H1 (cell line): ENCODE results near the gene CHRD. TPM values are rescaled to one million over a fixed set of nuclear protein-coding genes. Genes with fewer than 3 reads are reported as not detected.

ENCODE experiments used
- CTCF ChIA-PET: fragments of 300-600 bp; sonication (Branson Sonifier 250); formaldehyde crosslinking; loops from one replicate; lab custom pipeline; 2021; ENCODE audit not compliant: partially characterized antibody; lab: Charles Lee
- POLR2A ChIA-PET: fragments of 300-600 bp; sonication (Branson Sonifier 250); formaldehyde crosslinking; loops from one replicate; lab custom pipeline; 2021; ENCODE audit warnings: inconsistent platforms; ENCODE audit not compliant: partially characterized antibody; lab: Charles Lee
- DNase-seq, 2 experiments: peaks; one replicate each; pipeline versions ENCODE4 v3.0.0 to v3.0.0-alpha.2; 2010 to 2022; ENCODE audit warnings: low spot score in 2 of 2, low read depth in 1 of 2, mixed read lengths in 1 of 2
- FAIRE-seq: peaks from 2 replicates; lab custom pipeline; 2011; peaks lifted over from hg19 to GRCh38; lab: Jason Lieb, UNC
- H2AFZ ChIP-seq: 2 replicates; pipeline ENCODE4 v1.8.1; 2012; ENCODE audit warnings: low read length, inconsistent platforms
- H2AK5ac ChIP-seq: 2 replicates; pipeline ENCODE4 v1.6.1; 2013; ENCODE audit warnings: low read depth, low read length
- H2BK120ac ChIP-seq: replicated peaks from 2 replicates; pipeline ENCODE3; 2013; ENCODE audit warnings: low read depth, low read length, inconsistent platforms
- H2BK12ac ChIP-seq: 2 replicates; pipeline ENCODE4 v1.6.1; 2013; ENCODE audit warnings: low read depth, low read length
- H2BK15ac ChIP-seq: 2 replicates; pipeline ENCODE4 v1.6.1; 2013; ENCODE audit warnings: low read length
- H2BK20ac ChIP-seq: 2 replicates; pipeline ENCODE4 v1.6.1; 2013; ENCODE audit warnings: low read length
- H2BK5ac ChIP-seq: 2 replicates; pipeline ENCODE4 v1.6.1; 2013; ENCODE audit warnings: low read depth, low read length
- H3K14ac ChIP-seq: 2 replicates; pipeline ENCODE4 v1.6.1; 2013; ENCODE audit warnings: inconsistent platforms; ENCODE audit not compliant: insufficient read length
- H3K18ac ChIP-seq: 2 replicates; pipeline ENCODE4 v1.6.1; 2013; ENCODE audit warnings: low read length; ENCODE audit errors: extremely low read depth
- H3K23ac ChIP-seq: 2 replicates; pipeline ENCODE4 v1.6.1; 2013; ENCODE audit warnings: inconsistent platforms; ENCODE audit not compliant: insufficient read length
- H3K23me2 ChIP-seq: 2 replicates; pipeline ENCODE4 v1.6.1; 2013; ENCODE audit warnings: low read depth, low read length
- H3K27ac ChIP-seq: 2 replicates; pipeline ENCODE4 v1.6.1; 2011; ENCODE audit warnings: low read depth, low read length, inconsistent platforms
- H3K27me3 ChIP-seq, 4 experiments: replicated peaks in 1 of 4; 1 replicate in 1 of 4; 2 replicates in 3 of 4; pipeline versions ENCODE4 v1.6.1 to v1.8.1; 2011 to 2013; ENCODE audit warnings: low read length in 3 of 4, mild to moderate bottlenecking in 3 of 4, inconsistent platforms in 2 of 4, mixed read lengths in 2 of 4, moderate library complexity in 1 of 4; ENCODE audit not compliant: control insufficient read depth in 3 of 4, insufficient read depth in 3 of 4; ENCODE audit errors: extremely low read depth in 1 of 4
- H3K36me3 ChIP-seq, 4 experiments: 2 replicates each; pipeline versions ENCODE4 v1.6.1 to v1.8.1; 2011 to 2013; ENCODE audit warnings: mild to moderate bottlenecking in 4 of 4, low read length in 3 of 4, moderate library complexity in 2 of 4, control low read depth in 1 of 4, inconsistent platforms in 1 of 4; ENCODE audit not compliant: insufficient read depth in 4 of 4, control insufficient read depth in 2 of 4
- H3K4ac ChIP-seq: replicated peaks from 2 replicates; pipeline ENCODE3; 2013; ENCODE audit warnings: low read length, low read depth, mixed read lengths, inconsistent platforms; ENCODE audit not compliant: insufficient read length
- H3K4me1 ChIP-seq, 4 experiments: replicated peaks in 1 of 4; 1 replicate in 1 of 4; 2 replicates in 3 of 4; pipeline versions ENCODE4 v1.6.1 to v1.8.1; 2011 to 2013; ENCODE audit warnings: low read length in 3 of 4, inconsistent platforms in 2 of 4, mixed read lengths in 1 of 4; ENCODE audit not compliant: insufficient read depth in 4 of 4, control insufficient read depth in 3 of 4
- H3K4me2 ChIP-seq, 2 experiments: 2 replicates each; pipeline versions ENCODE4 v1.6.1 to v1.8.1; 2011 to 2013; ENCODE audit warnings: low read depth in 2 of 2, low read length in 2 of 2, control low read depth in 1 of 2, inconsistent platforms in 1 of 2, mild to moderate bottlenecking in 1 of 2; ENCODE audit not compliant: insufficient read depth in 1 of 2
- H3K4me3 ChIP-seq, 4 experiments: fragments of 200-600, 300-600 bp in 1 of 4; sonication (generic), shearing (Covaris generic), sonication (Bioruptor Twin) in 1 of 4; 2 replicates each; pipeline versions ENCODE4 v1.5.1 to v1.8.1; 2011 to 2016; ENCODE audit warnings: low read length in 4 of 4, low read depth in 3 of 4, control low read depth in 2 of 4, inconsistent platforms in 2 of 4, mild to moderate bottlenecking in 2 of 4, mixed read lengths in 1 of 4, moderate library complexity in 1 of 4; ENCODE audit not compliant: insufficient read depth in 2 of 4; ENCODE audit errors: extremely low read depth in 1 of 4
- H3K56ac ChIP-seq: replicated peaks from 2 replicates; pipeline ENCODE3; 2013; ENCODE audit warnings: low read depth, mild to moderate bottlenecking, mixed read lengths, low read length, inconsistent platforms; ENCODE audit not compliant: insufficient read length
- H3K79me1 ChIP-seq: 2 replicates; pipeline ENCODE4 v1.6.1; 2013; ENCODE audit warnings: low read depth, low read length, control low read depth
- H3K79me2 ChIP-seq, 2 experiments: 2 replicates each; pipeline versions ENCODE4 v1.6.1 to v1.8.1; 2012 to 2013; ENCODE audit warnings: low read length in 2 of 2, mild to moderate bottlenecking in 2 of 2, inconsistent platforms in 1 of 2; ENCODE audit not compliant: insufficient read depth in 2 of 2, control insufficient read depth in 1 of 2
- H3K9ac ChIP-seq, 4 experiments: replicated peaks in 1 of 4; 1 replicate in 1 of 4; 2 replicates in 3 of 4; pipeline versions ENCODE4 v1.6.1 to v1.8.1; 2011 to 2013; ENCODE audit warnings: low read depth in 3 of 4, low read length in 3 of 4, control low read depth in 2 of 4, mild to moderate bottlenecking in 2 of 4, moderate library complexity in 2 of 4, inconsistent platforms in 1 of 4; ENCODE audit errors: extremely low read depth in 1 of 4
- H3K9me3 ChIP-seq, 2 experiments: 2 replicates each; pipeline versions ENCODE4 v1.6.1 to v1.8.1; 2012 to 2013; ENCODE audit warnings: mild to moderate bottlenecking in 2 of 2, moderate library complexity in 2 of 2, control low read depth in 1 of 2, inconsistent platforms in 1 of 2, low read depth in 1 of 2, low read length in 1 of 2, mixed read lengths in 1 of 2; ENCODE audit not compliant: insufficient read depth in 2 of 2
- H4K20me1 ChIP-seq, 2 experiments: replicated peaks in 1 of 2; 2 replicates each; pipeline versions ENCODE3 to v1.8.1; 2011 to 2013; ENCODE audit warnings: inconsistent platforms in 2 of 2, low read length in 2 of 2, mild to moderate bottlenecking in 1 of 2; ENCODE audit not compliant: insufficient read depth in 2 of 2, control insufficient read depth in 1 of 2
- H4K5ac ChIP-seq: 2 replicates; pipeline ENCODE4 v1.6.1; 2013; ENCODE audit warnings: low read length, low read depth, mixed read lengths, inconsistent platforms; ENCODE audit not compliant: insufficient read length
- H4K8ac ChIP-seq: 2 replicates; pipeline ENCODE4 v1.8.0; 2013; ENCODE audit warnings: mild to moderate bottlenecking, moderate library complexity, low read length, inconsistent platforms; ENCODE audit not compliant: insufficient read depth; ENCODE audit errors: extremely low read depth
- H4K91ac ChIP-seq: replicated peaks from 2 replicates; pipeline ENCODE3; 2013; ENCODE audit warnings: low read length, mixed read lengths, inconsistent platforms; ENCODE audit not compliant: insufficient read length
- CREB1 ChIP-seq: IDR thresholded peaks from 2 replicates; pipeline ENCODE4 v1.6.1; 2012; ENCODE audit warnings: inconsistent platforms
- YY1 ChIP-seq: IDR thresholded peaks from 2 replicates; pipeline ENCODE4 v1.6.1; 2011; ENCODE audit warnings: low read depth, mild to moderate bottlenecking, low read length
- WGBS, 2 experiments: shearing (Covaris generic) in 1 of 2; methylation state at CpG; one replicate each; pipeline versions ENCODE4 v1.1.6 to v1.1.7; 2013 to 2015; ENCODE audit warnings: low lambda C conversion rate in 2 of 2, mixed read lengths in 2 of 2, inconsistent platforms in 1 of 2, low coverage in 1 of 2, missing lambda C conversion rate in 1 of 2; ENCODE audit not compliant: insufficient replicate concordance in 2 of 2, insufficient coverage in 1 of 2, insufficient read length in 1 of 2; ENCODE audit errors: extremely low coverage in 1 of 2, missing lambda C conversion rate in 1 of 2; 5-methylcytosine and 5-hydroxymethylcytosine counted together
- polyA plus RNA-seq, 7 experiments: library from polyadenylated mRNA; depleted of rRNA in 3 of 7; stranded (reverse) in 5 of 7; unstranded in 2 of 7; fragments of >200 nt in 5 of 7; fragments of 200-250 nt in 2 of 7; gene quantifications; 1 replicate in 5 of 7; 2 replicates in 1 of 7; 4 replicates in 1 of 7; pipeline versions ENCODE4 v1.2.1 to v1.2.3, GENCODE V29; 2011 to 2013; ENCODE audit warnings: missing spikeins in 2 of 7, mixed read lengths in 2 of 7
- total RNA-seq: library from RNA; stranded (reverse); fragmentation: NEBNext Ultra II Directional; extraction: Animal tissue kit (Norgen Biotek cat#: 25700); gene quantifications from 2 replicates; pipeline ENCODE4 v1.2.1, GENCODE V29; 2021

Gene CHRD
- total and polyA plus RNA-seq, 2 of the 8 experiments (the other 6 are each of a cell fraction or from before 2014, with no cell fraction given), result 0.62 to 0.86 TPM

- Histone ChIP-seq H3K23me2 (peaks cover 15% of the 10 kb centered on the region; the same call in 1 of the 2 replicates), H4K5ac (no peak overlapping the region), H2AFZ (no peak overlapping the region), H3K4me2 (peak overlapping the region; percentile 93 to 97), H2BK15ac (no peak overlapping the region), H2BK120ac (no peak overlapping the region), H3K9ac (no peak overlapping the region), H3K14ac (no peak overlapping the region), H3K9me3 (no peaks in the 10 kb centered on the region), H4K20me1 (peaks cover 2 to 9% of the 10 kb centered on the region in 2 experiments), H3K27me3 (peaks cover 31 to 55% (median 49%) of the 10 kb centered on the region in 4 experiments), H3K4me3 (peak overlapping the region; percentile 32 to 71 (median 54); a peak in 7 of 8 replicates), H2BK20ac (no peak overlapping the region), H2BK5ac (peak overlapping the region; percentile 71; the same call in 1 of the 2 replicates), H3K56ac (no peak overlapping the region), H3K18ac (no peak overlapping the region), H2BK12ac (no peak overlapping the region)
- no peak for FAIRE-seq
- POLR2A ChIA-PET, result interaction anchor here (1.2 kb wide), 1 partner anchor 245 kb away, joined by 3 read pairs; the partner anchor contains the start of gene EIF2B5
- TF ChIP-seq CREB1, result peak; percentile 57; the same call in 1 of the 2 replicates
- TF ChIP-seq YY1, result no peak
- TF ChIP-seq, all 59 proteins: peak for 1
- H3K4ac ChIP-seq, result no peak overlapping the region
- CTCF ChIA-PET, result interaction anchor here (1.6 to 8.3 kb wide), 4 partner anchors 7 to 88 kb away, joined by 4 to 78 read pairs (median 20); no protein-coding TSS in a partner anchor
- peak in 1 of 2 experiments; percentile 79 for DNase-seq
- no peak overlapping the region for H2AK5ac ChIP-seq
- H4K8ac ChIP-seq, result no peak overlapping the region; the same call in 1 of the 2 replicates
- no peaks in the 10 kb centered on the region for H3K36me3 ChIP-seq
- no peak overlapping the region for H3K23ac ChIP-seq
- H3K79me1 ChIP-seq, result no peaks in the 10 kb centered on the region
- H4K91ac ChIP-seq, result no peak overlapping the region
- WGBS, 2 experiments, result no CpG with 5 or more reads among the region's 62 CpGs
- no peaks in the 10 kb centered on the region for H3K79me2 ChIP-seq
- H3K4me1 ChIP-seq, result peaks cover 0 to 33% (median 27%) of the 10 kb centered on the region in 4 experiments; a peak in 6 of 7 replicates
- no peak overlapping the region for H3K27ac ChIP-seq
Observed at GRCh38 chr3:184380185-184380626, 352 bp downstream of the CHRD start.
